Epidermal melanocyte (primary cell): ENCODE measurements around the gene AMPD2.
"Not testable (repeated sequence)": the region's sequence is repeated elsewhere in the genome, so short reads cannot be mapped to it uniquely, and the experiment has no call there.

ENCODE experiments used
- DNase-seq: peaks from one replicate; pipeline ENCODE4 v3.0.0; 2011; ENCODE audit warnings: low spot score; ENCODE audit not compliant: insufficient read length

The AMPD2 gene

DNA sequence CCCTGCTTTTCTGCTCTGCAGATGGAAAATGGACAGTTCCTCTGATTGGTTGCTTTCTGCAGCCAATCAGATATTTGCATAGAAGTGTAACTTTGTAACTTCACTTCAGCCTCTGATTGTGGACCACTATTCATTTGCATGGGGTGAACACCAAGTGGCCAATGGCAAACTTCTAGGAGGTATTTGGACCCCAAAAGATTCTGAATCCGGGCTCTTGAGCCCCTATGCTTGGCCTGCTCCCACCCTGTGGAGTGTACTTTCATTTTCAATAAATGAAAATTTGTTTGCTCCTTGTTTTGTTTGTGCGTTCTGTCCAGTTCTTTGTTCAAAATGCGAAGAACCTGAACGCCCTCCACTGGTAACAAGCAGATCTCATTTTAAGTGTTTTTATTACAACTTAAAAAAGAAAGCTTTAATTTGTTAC, 29.9 kb downstream of the AMPD2 start:
- DNase-seq = no peak

- DNase-seq = no peak
Observed at GRCh38 chr1:109650609-109651008, 31.0 kb downstream of the AMPD2 start.

- no peak for DNase-seq
Observed at GRCh38 chr1:109652402-109652801, 32.8 kb downstream of the AMPD2 start.

DNA sequence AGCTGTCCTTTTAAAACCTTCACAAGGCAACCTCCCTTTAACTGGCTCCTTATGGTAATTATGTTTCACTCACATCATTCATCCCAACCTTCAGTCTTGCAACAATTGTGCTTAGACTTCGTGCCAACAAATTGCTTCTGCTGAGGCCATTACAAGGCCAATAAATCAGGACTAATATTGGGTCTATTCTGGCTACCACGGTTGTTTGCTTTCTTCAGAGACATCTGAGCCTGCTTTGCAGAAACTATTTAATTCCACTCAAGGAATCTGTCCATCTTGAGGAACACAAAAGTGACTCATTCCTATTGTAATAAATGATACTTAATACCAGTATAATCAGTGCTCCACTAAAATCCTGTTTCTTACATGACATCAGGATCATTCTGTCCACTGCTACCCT, 33.7 kb downstream of the AMPD2 start:
- no peak for DNase-seq

DNA sequence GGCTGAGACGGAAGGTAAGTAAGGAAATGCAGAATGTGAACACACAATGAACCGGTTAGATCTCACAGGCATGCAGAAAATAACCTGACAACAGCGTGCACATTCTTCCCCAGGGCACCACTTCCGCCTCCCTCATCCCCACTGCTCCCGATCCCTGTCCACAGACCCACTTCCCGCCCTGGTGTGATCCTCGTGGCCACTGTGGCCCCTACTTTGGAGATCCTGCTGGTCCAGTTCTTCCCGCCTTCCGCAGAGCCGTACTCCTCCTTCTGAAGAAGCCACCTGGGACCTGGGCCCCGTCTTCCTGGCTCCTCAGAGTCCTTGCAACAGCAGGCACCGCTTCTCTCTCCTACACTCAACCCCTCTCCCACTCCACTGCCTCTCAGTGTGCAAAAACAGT, 34.9 kb downstream of the AMPD2 start:
- DNase-seq = no peak

GRCh38 chr1:109655615-109656519, 36.2 kb downstream of the AMPD2 start, which contains the start of gene GSTM4:
TSS of gene GSTM4 (plus strand) at chr1:109656099. CDS start at chr1:109656390, 291 bp downstream.
- DNase-seq = peak; percentile 71

DNA sequence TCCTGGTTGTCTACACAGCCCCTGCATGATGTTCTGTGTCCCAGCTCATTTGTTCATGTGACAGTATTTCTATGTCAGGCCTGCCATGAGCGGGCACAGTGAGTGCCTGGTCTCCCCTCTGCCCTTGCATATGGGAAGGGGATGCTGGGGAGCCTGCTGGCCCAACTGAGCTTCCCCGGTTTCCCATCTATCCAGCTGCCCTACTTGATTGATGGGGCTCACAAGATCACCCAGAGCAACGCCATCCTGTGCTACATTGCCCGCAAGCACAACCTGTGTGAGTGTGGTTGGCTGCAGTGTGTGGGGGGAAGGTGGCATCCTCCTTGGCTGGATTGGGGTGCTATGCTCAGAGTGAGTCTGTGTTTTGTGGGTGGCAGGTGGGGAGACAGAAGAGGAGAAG, 37.8 kb downstream of the AMPD2 start:
- DNase-seq = no peak

- no peak for DNase-seq
Observed at GRCh38 chr1:109657970-109658369, 38.3 kb downstream of the AMPD2 start.

- DNase-seq = no peak
Observed at GRCh38 chr1:109658533-109659042, 39.0 kb downstream of the AMPD2 start.

GRCh38 chr1:109659145-109659544, 39.5 kb downstream of the AMPD2 start:
- DNase-seq = no peak

DNA sequence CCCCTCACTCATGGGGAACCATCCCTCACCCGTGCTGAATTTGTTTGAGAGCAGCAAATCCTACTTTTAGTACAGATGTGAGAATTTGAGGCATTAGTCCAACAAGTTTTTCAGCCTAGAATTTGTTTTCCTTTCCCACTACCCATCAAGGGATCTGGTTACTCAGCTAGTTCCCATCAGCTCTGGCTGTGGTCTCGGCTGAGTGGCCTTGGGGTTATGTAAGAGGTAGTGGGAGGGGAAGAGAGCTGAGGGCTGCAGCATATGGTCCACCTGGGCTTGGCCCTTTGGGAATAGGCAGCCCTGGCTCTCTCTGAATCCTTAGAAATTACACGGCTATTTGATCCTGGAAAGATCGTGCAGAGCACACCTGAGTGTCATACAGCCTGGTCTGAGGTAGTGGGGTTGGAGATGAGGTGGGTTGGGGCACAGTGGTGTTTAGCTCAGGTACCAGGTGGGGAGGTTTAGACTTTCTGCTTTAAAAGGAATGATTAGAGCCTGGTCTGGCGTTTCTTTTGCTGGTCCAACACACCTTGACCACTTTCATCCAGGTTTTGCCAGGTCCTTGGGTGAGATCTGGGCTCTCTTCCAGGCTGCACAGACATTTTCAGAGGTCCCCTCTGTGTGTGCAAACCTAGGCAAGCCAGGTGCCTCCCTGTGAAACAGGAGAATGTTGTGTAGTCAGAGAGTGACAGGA, 40.5 kb downstream of the AMPD2 start:
- DNase-seq = no peak

DNA sequence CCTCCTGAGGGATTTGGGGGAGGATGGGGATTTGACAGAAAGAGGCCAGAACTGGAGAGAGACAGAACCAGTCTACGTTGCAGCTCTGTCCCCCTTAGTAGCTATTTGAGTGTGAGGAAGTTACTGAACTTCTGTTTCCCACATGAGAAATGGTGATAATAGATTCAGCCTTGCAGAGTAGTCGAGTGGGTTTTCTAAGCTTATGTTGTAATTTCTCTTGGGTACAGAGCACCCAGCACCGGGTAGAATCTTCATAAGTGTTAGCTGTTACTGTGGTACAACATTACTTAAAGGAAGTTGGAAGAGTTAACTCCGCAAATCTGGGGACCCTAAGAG, 41.0 kb downstream of the AMPD2 start:
- not testable (repeated sequence) for DNase-seq

DNA sequence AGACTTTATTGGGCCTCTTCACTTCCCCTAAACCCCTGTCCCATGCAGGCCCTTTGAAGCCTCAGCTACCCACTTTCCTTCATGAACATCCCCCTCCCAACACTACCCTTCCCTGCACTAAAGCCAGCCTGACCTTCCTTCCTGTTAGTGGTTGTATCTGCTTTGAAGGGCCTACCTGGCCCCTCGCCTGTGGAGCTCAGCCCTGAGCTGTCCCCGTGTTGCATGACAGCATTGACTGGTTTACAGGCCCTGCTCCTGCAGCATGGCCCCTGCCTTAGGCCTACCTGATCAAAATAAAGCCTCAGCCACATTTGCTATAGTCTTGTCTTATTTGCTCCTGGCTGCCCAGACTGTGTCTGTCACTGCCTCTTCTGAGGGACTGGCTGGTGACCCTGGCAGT, 41.8 kb downstream of the AMPD2 start:
- no peak for DNase-seq

DNA sequence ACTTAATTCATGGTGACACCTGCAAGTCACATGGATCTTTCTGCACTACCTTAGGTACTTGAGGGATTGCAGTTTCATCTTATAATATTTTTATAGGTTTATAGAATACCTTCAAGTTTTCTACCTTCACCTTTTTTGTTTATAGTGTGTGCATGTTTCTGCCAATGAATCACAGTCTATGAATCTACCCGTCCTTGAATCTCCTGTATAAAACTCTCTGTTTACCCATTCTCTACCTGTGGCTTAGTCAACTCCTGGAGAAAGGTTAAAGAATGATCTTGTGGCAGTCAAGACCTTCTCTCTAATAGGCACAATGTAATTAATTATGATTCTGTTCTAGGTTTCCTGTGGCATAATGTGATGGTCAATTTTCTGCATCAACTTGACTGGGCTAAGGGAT, 45.0 kb downstream of the AMPD2 start:
- no peak for DNase-seq

GRCh38 chr1:109667452-109668122, 48.0 kb downstream of the AMPD2 start, which contains the start of gene GSTM2:
TSS of gene GSTM2 (plus strand) at chr1:109668057. CDS start at chr1:109668116, 59 bp downstream.
- peak; percentile 87 for DNase-seq

GRCh38 chr1:109668123-109668775, 48.6 kb downstream of the AMPD2 start:
- no peak for DNase-seq

- no peak for DNase-seq
Observed at GRCh38 chr1:109669246-109669948, 49.8 kb downstream of the AMPD2 start.

DNA sequence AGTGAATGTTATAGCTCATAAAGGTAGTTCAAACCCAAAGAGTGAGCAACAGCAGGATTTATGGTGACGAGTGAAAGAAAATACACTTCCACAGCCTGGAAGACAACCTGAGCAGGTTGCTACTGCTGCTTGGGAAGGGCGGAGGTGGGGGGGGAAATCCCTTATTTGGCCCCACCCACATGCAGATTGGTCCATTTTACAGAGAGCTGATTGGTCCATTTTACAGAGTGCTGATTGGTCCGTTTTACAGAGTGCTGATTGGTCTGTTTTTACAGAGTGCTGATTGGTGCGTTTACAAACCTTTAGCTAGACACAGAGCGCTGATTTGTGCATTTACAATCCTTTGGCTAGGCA, 50.3 kb downstream of the AMPD2 start:
- DNase-seq = not testable (repeated sequence)

DNA sequence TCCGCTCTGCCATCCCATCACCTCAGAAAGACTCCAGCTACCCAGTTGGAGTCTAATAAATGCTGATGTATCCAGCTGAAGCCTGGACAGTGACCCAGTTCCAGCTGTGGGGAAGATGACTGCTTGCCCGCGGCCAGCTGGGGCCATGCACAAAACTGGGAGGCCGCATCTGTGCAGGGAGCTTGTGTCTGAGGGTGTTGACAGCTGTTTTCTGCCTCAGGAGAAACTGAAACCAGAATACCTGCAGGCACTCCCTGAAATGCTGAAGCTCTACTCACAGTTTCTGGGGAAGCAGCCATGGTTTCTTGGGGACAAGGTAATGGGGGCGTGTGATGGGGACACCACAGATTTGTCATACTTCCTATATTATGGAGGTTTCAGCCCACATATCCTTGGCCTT, 51.4 kb downstream of the AMPD2 start:
- DNase-seq = no peak

- DNase-seq = not testable (repeated sequence)
Observed at GRCh38 chr1:109673861-109674260, 54.2 kb downstream of the AMPD2 start.
